C4-2B (cell line): ENCODE measurements around the gene RAB11FIP4.
"Not testable (repeated sequence)": the region's sequence is repeated elsewhere in the genome, so short reads cannot be mapped to it uniquely, and the experiment has no call there.

Experiments
- H3K27ac ChIP-seq: fragments of 450-650 bp; 2 replicates; pipeline ENCODE4 v1.5.1; 2017
- ZFX ChIP-seq: fragments of 450-650 bp; IDR thresholded peaks from 2 replicates; pipeline ENCODE4 v1.6.1; 2017
- TF ChIP-seq, protein P1 (sequence below): fragments of 450-650 bp; conservative IDR thresholded peaks from 2 replicates; pipeline ENCODE4 v1.5.1; 2017; ENCODE audit warnings: mild to moderate bottlenecking

The RAB11FIP4 gene

DNA sequence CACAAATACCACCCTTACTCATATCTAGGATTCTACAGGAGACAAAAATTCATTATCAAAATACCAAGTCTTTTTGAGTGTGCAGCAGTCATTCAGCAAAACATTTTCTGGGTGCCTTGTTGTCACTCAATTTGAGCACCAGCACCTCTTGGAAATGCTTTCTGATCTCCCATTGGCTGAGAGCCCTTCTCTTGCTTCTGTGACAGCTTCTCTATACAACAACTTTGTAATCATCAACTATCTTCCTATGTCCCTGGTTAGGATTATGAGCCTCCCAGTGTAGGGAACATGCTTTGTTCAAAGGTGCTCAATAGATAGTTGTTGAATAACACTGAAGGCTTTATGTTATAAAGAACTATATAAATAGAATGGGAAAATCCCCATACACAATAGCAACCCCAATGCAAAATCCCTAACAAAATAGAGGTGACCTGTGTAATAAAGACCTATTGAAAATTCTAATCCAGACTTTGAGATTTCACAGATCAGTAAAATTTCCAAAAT, 10.3 kb upstream of the RAB11FIP4 start:
- TF ChIP-seq ZFX = no peak
- TF ChIP-seq, protein P1, sequence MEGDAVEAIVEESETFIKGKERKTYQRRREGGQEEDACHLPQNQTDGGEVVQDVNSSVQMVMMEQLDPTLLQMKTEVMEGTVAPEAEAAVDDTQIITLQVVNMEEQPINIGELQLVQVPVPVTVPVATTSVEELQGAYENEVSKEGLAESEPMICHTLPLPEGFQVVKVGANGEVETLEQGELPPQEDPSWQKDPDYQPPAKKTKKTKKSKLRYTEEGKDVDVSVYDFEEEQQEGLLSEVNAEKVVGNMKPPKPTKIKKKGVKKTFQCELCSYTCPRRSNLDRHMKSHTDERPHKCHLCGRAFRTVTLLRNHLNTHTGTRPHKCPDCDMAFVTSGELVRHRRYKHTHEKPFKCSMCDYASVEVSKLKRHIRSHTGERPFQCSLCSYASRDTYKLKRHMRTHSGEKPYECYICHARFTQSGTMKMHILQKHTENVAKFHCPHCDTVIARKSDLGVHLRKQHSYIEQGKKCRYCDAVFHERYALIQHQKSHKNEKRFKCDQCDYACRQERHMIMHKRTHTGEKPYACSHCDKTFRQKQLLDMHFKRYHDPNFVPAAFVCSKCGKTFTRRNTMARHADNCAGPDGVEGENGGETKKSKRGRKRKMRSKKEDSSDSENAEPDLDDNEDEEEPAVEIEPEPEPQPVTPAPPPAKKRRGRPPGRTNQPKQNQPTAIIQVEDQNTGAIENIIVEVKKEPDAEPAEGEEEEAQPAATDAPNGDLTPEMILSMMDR = no peak
- no peak overlapping the region for H3K27ac ChIP-seq

DNA sequence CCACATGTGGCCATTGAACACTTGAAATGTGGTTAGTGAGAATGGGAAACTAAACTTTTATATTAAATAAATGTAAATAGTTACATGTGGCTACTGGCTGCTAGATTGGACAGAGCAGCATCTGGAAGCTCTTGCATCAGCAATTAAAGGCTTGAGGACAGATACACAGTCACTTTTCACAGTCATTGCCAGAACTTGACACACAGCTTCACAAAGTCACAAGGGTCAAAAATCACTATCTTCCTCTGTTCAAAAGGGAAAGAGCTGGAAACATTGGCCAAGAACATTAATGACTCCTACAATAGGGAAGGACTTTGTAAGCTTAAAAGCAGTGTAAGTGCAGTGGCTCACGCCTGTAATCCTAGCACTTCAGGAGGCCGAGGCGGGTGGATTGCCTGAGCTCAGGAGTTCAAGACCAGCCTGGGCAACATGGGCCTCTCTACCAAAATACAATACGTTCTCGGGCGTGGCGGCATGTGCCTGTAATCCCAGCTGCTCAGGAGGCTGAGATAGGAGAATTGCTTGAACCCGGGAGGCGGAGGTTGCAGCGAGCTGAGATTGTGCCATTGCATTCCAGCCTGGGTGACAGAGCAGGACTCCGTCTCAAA, 8.7 kb upstream of the RAB11FIP4 start:
- H3K27ac ChIP-seq = not testable (repeated sequence)

DNA sequence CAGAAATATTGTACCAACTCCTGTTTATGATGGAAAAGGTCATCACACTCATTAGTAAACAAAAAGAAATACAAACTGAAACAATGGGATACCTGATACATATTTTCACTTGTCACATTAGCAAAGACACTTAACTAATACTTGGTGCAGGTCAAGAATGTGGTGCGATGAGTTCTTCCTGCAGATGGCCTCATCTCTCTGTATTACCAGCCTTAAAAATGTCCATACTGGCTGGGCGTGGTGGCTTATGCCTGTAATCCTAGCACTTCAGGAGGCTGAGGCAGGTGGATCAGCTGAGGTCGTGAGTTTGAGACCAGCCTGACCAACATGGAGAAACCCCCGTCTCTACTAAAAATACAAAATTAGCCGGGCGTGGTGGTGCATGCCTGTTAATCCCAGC, 8.0 kb upstream of the RAB11FIP4 start:
- not testable (repeated sequence) for H3K27ac ChIP-seq

DNA sequence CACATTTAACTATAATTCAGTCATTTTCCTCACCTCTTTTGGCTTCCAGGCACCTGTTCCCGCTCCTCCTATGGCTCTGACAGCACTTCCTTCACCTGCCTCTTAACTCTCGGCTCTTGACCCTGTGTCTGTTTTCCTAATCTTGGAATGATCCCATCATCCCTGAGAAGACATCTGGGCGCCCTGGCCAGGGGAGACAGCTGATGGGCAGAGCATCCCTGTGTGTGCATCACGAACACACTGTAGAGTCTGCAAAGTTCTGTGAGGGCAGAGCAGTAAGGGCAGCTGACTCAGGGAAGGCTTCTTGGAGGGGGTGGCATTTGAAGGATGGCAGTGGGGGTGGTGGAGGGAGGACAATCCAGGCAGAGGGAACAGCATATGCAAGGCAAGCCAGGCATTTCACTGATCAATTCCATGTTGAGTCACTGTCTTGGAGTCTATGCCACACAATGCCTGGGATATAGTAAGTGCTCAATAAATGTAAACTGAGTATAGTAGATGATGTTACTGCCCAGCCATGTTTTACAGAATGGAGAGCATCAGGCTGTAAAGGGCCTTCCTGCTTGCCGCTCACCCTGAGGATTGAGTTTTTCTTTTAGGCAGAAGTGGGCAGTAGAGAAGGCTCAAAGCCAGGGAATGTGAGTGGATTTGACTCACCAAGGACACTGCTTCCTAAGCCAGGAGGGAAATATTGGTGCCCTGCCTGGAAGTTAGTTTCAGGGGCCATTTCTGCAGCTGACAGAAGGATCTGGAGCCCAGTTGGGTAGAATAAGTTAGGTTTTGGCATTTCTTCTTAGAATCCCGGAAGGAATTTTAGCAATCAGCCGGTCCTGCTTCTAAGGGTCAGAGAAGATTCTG, 5.8 kb upstream of the RAB11FIP4 start:
- no peak for TF ChIP-seq ZFX
- H3K27ac ChIP-seq = no peak overlapping the region

DNA sequence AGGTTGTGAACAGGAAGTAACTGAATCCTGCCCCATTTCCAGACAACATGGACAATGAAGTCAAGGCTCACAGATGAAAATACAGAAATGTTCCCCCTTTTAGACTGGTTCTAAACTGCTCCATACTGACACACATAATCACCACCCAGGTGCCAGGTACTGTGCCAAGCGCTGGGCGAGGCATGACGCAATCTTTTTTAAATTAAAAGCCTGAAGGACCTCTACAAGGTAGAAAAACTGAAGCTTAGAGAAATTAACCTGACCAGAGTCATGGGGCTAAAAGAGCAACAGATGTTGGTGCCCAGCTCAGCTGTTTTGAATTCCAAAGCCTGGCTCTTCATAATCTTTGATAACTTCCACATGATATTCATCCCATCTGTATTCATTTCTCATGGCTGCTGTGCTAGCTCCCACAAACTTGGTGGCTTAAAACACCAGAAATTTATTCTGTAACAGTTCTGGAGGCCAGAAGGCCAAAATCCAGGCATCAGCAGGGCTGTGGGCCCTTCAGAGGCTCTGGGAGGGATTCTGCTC, 4.9 kb upstream of the RAB11FIP4 start:
- TF ChIP-seq, protein P1 = no peak
- TF ChIP-seq ZFX = no peak

DNA sequence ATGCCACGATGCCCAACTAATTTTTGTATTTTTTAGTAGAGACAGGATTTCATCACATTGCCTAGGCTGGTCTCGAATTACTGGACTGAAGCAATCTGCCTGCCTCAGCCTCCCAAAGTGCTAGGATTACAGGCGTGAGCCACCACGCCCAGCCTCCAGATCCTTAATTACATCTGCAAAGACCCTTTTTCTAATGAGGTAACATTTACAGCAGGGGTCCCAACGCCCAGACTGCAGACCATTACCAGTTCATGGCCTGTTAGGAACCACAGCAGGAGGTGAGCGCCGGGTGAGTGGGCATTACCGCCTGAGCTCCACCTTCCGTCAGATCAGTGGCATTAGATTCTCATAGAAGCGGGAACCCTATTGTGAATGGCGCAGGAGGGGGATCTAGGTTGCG, 4.0 kb upstream of the RAB11FIP4 start:
- no peak overlapping the region for H3K27ac ChIP-seq
- TF ChIP-seq, protein P1 = no peak

More for the DNA sequence above, 4.9 kb upstream of the RAB11FIP4 start:
- H3K27ac ChIP-seq = no peak overlapping the region

DNA sequence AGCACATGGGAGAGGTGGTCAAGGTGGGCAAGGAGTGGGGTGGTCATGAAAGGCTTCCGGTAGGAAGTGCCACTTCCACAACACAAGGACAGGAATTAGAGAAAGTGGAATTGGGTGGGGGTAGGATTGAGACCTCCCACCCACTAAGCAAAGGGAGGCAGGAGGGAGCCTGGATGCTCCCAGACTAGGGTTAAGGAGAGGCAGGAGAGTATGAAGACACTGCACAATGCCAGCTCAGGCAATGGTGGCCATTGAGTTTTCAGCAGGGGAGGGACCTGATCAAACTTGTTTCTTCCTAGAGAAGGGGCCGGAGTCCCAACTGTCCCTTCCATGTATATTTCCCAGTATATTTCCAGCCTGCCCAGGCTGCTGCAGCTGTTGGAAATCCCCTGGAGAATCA, 3.1 kb upstream of the RAB11FIP4 start:
- TF ChIP-seq, protein P1 = no peak
- TF ChIP-seq ZFX = no peak
- H3K27ac ChIP-seq = no peak overlapping the region

DNA sequence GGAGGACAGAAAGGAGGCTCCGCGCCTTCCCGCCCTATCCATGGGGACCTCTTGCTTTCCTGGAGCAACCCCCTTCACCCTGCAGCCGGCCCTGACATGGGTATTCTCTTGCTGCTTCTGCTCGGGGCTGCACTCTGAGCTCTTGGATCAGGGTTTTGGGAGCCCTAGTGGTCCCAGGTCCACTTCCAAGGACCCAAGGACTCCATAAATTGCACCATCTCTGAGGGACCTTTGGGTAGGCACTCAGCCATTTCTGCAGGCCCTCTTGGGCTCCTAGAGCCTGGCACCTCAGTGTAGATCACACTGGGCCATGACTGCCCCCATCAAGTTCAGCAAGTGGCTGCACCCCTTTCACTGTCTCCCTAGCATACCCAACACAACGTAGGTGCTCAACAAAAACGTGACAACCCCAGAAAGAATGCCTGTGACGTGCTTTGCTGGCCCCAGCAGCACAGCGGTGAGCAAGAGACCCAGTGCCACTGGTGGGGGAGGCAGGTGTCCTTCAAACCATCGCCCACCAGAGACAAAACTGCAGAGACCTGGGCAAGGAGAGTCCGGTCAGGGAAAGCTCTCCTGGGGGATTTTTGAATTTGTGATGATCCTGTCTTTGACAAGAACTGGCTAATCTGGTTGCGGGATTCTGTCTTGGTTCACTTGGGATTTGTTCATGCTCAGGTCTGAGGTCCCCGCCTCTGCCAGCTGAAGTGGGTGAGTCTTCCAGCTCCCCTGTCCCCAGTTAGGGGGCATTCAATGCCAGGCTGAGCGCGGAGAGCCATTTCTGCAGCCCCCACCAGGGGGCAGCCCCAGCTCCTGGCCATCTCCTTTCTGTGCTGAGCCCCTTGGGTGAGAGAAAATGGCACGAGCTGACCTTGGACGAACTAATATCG, 2.5 kb upstream of the RAB11FIP4 start:
- H3K27ac ChIP-seq = no peak overlapping the region
- TF ChIP-seq, protein P1 = peak; percentile 86
- no peak for TF ChIP-seq ZFX
